ENCODE measurements around the gene ERFL. TPM values are rescaled to one million over a fixed set of nuclear protein-coding genes. Genes with fewer than 3 reads are reported as not detected.

ERFL gene
- polyA plus RNA-seq, 1 of the 3 experiments (the other 2 are of a cell fraction): 0.07 TPM

- TF ChIP-seq IRF3 (IDR thresholded peaks at IDR 0.05; ENCODE audit: low read depth, low read length): no peak
Measured at GRCh38 chr19:41968751-41969595, 40.7 kb upstream of the ERFL start (continued).

- no peak overlapping the region for H3K4me3 ChIP-seq (ENCODE audit: low read depth in 2 of 2, low read length in 1 of 2)
- WGBS (ENCODE audit: low lambda C conversion rate): 63% methylated on average over 26 of the region's 26 CpGs
- ChIA-PET POLR2A (no interaction called here), CTCF (no interaction called here)
- H3K36me3 ChIP-seq (replicated peaks in 1 of 2; ENCODE audit: control insufficient read depth in 1 of 2, insufficient read depth in 2 of 2, low read length in 1 of 2): no peaks in the 10 kb centered on the region
- H3K79me2 ChIP-seq (ENCODE audit: insufficient read depth): no peaks in the 10 kb centered on the region
- no peaks in the 10 kb centered on the region for H3K9me2 ChIP-seq
- no peaks in the 10 kb centered on the region for H3K9me3 ChIP-seq
- no peak for DNase-seq
- no peak overlapping the region for H2AFZ ChIP-seq (ENCODE audit: low read depth)
- H4K20me1 ChIP-seq (ENCODE audit: insufficient read depth): no peaks in the 10 kb centered on the region
- H3K27ac ChIP-seq (ENCODE audit: low read depth in 2 of 2, low read length in 1 of 2): no peak overlapping the region
- no peaks in the 10 kb centered on the region for H3F3A ChIP-seq (replicated peaks; ENCODE audit: insufficient read depth)
- H3K4me2 ChIP-seq: no peak overlapping the region
- no peaks in the 10 kb centered on the region for H3K27me3 ChIP-seq (ENCODE audit: insufficient read depth)
- peaks cover 0 to 3% of the 10 kb centered on the region in 2 experiments; a peak in 1 of 4 replicates for H3K4me1 ChIP-seq (ENCODE audit: control insufficient read depth in 1 of 2, insufficient read depth in 2 of 2, low read depth in 1 of 2, low read length in 1 of 2)
- no peak overlapping the region for H3K9ac ChIP-seq
- TF ChIP-seq USF1 (IDR thresholded peaks at IDR 0.05; ENCODE audit: borderline replicate concordance, low read depth) (no peak), REST (IDR thresholded peaks at IDR 0.05; ENCODE audit: low read depth, low read length) (no peak), SIN3A (IDR thresholded peaks at IDR 0.05; ENCODE audit: borderline replicate concordance, low read depth, low read length) (no peak), ZBTB33 (IDR thresholded peaks at IDR 0.05; ENCODE audit: borderline replicate concordance, low read depth) (no peak), JUND (IDR thresholded peaks at IDR 0.05) (no peak), RFX5 (IDR thresholded peaks at IDR 0.05; ENCODE audit: low read length) (no peak), SMC3 (IDR thresholded peaks at IDR 0.05; ENCODE audit: low read depth, low read length) (no peak), TAF1 (IDR thresholded peaks at IDR 0.05; ENCODE audit: borderline replicate concordance, low read depth, low read length) (no peak), FOSL2 (IDR thresholded peaks at IDR 0.05; ENCODE audit: borderline replicate concordance, low read depth) (no peak), MXI1 (IDR thresholded peaks at IDR 0.05; ENCODE audit: low read depth, low read length) (no peak), USF2 (IDR thresholded peaks at IDR 0.05; ENCODE audit: borderline replicate concordance, low read depth, low read length) (no peak), FOXM1 (IDR thresholded peaks at IDR 0.05; ENCODE audit: low read depth) (no peak), TEAD4 (IDR thresholded peaks at IDR 0.05; ENCODE audit: borderline replicate concordance, insufficient read depth) (no peak), EZH2phosphoT487 (IDR thresholded peaks at IDR 0.05; ENCODE audit: borderline replicate concordance, low read depth) (no peak), RAD21 (IDR thresholded peaks at IDR 0.05; ENCODE audit: low read length) (no peak), YY1 (IDR thresholded peaks at IDR 0.05; ENCODE audit: low read depth) (no peak), NFIC (IDR thresholded peaks at IDR 0.05; ENCODE audit: borderline replicate concordance) (no peak), MAX (IDR thresholded peaks at IDR 0.05; ENCODE audit: low read depth) (no peak), RXRA (IDR thresholded peaks at IDR 0.05; ENCODE audit: borderline replicate concordance, low read depth) (no peak)
Measured at GRCh38 chr19:41967054-41967783, 39.0 kb upstream of the ERFL start.
